ENCODE data around the gene CABCOCO1. TPM values are rescaled to one million over a fixed set of nuclear protein-coding genes. Genes with fewer than 3 reads are reported as not detected.
A peak's percentile ranks its signal among the peaks of the same experiment; 100 is the strongest.

CABCOCO1 gene
- total RNA-seq, 1 experiment from 2014 or later, result not detected

GRCh38 chr10:61757001-61757400 is 94.3 kb downstream of the CABCOCO1 start:
- H3K27me3 ChIP-seq (replicated peaks; ENCODE audit: insufficient read depth, low read depth, low read length, poor library complexity), result no peaks in the 10 kb centered on the region
- TF ChIP-seq CTCF (conservative IDR thresholded peaks at IDR 0.05; ENCODE audit: low read depth, low read length), result no peak
- TF ChIP-seq EZH2 (IDR thresholded peaks at IDR 0.05; ENCODE audit: borderline replicate concordance, low read depth, low read length, poor library complexity, severe bottlenecking), result no peak
- peaks cover 68% of the 10 kb centered on the region for H3K4me1 ChIP-seq (ENCODE audit: insufficient read depth, low read length, poor library complexity, severe bottlenecking)
- H3K27ac ChIP-seq (ENCODE audit: low read depth, low read length, poor library complexity, severe bottlenecking), result no peak overlapping the region
- BruUV-seq (replicated peaks), result no TSS peak
- POLR2A ChIA-PET (ENCODE audit: low non-redundant PET), result no interaction called here
- intact Hi-C loops (cut with micrococcal nuclease; ENCODE audit: unreplicated experiment), result loop anchor here (10.0 kb wide), 1 partner anchor 288 kb away; no protein-coding TSS in a partner anchor
- CTCF ChIA-PET, result no interaction called here
- no peak for DNase-seq (ENCODE audit: low spot score)
- H3K36me3 ChIP-seq (ENCODE audit: insufficient read depth, low read length, poor library complexity, severe bottlenecking), result no peaks in the 10 kb centered on the region
- no peaks in the 10 kb centered on the region for H3K9me3 ChIP-seq (ENCODE audit: low read depth, low read length, poor library complexity, severe bottlenecking)
- no peak overlapping the region for H3K4me3 ChIP-seq (ENCODE audit: low read depth, low read length, poor library complexity, severe bottlenecking)

GRCh38 chr10:61757525-61758397 is 95.0 kb downstream of the CABCOCO1 start:
- Histone ChIP-seq H3K27me3 (replicated peaks; ENCODE audit: insufficient read depth, low read depth, low read length, poor library complexity) (no peaks in the 10 kb centered on the region), H3K36me3 (ENCODE audit: insufficient read depth, low read length, poor library complexity, severe bottlenecking) (no peaks in the 10 kb centered on the region), H3K9me3 (ENCODE audit: low read depth, low read length, poor library complexity, severe bottlenecking) (no peaks in the 10 kb centered on the region), H3K27ac (ENCODE audit: low read depth, low read length, poor library complexity, severe bottlenecking) (peak overlapping the region; percentile 36), H3K4me3 (ENCODE audit: low read depth, low read length, poor library complexity, severe bottlenecking) (no peak overlapping the region), H3K4me1 (ENCODE audit: insufficient read depth, low read length, poor library complexity, severe bottlenecking) (peaks cover 61% of the 10 kb centered on the region)
- no TSS peak for BruUV-seq (replicated peaks)
- POLR2A ChIA-PET (ENCODE audit: low non-redundant PET), result interaction anchor here (0.5 kb wide), 1 partner anchor 380 kb away, joined by 4 read pairs; no protein-coding TSS in a partner anchor
- intact Hi-C loops (cut with micrococcal nuclease; ENCODE audit: unreplicated experiment), result loop anchor here (10.0 kb wide), 1 partner anchor 287 kb away; no protein-coding TSS in a partner anchor
- TF ChIP-seq CTCF (conservative IDR thresholded peaks at IDR 0.05; ENCODE audit: low read depth, low read length), result no peak
- TF ChIP-seq EZH2 (IDR thresholded peaks at IDR 0.05; ENCODE audit: borderline replicate concordance, low read depth, low read length, poor library complexity, severe bottlenecking), result no peak
- DNase-seq (ENCODE audit: low spot score), result peak; percentile 37
- CTCF ChIA-PET, result no interaction called here

- Histone ChIP-seq H3K4me1 (ENCODE audit: insufficient read depth, low read length, poor library complexity, severe bottlenecking) (peaks cover 54% of the 10 kb centered on the region), H3K27me3 (replicated peaks; ENCODE audit: insufficient read depth, low read depth, low read length, poor library complexity) (no peaks in the 10 kb centered on the region), H3K9me3 (ENCODE audit: low read depth, low read length, poor library complexity, severe bottlenecking) (no peaks in the 10 kb centered on the region), H3K36me3 (ENCODE audit: insufficient read depth, low read length, poor library complexity, severe bottlenecking) (no peaks in the 10 kb centered on the region), H3K4me3 (ENCODE audit: low read depth, low read length, poor library complexity, severe bottlenecking) (no peak overlapping the region), H3K27ac (ENCODE audit: low read depth, low read length, poor library complexity, severe bottlenecking) (no peak overlapping the region)
- ChIA-PET CTCF (no interaction called here), POLR2A (ENCODE audit: low non-redundant PET) (interaction anchor here (0.5 kb wide), 1 partner anchor 380 kb away, joined by 4 read pairs; no protein-coding TSS in a partner anchor)
- no peak for TF ChIP-seq EZH2 (IDR thresholded peaks at IDR 0.05; ENCODE audit: borderline replicate concordance, low read depth, low read length, poor library complexity, severe bottlenecking)
- no peak for TF ChIP-seq CTCF (conservative IDR thresholded peaks at IDR 0.05; ENCODE audit: low read depth, low read length)
- BruUV-seq (replicated peaks), result no TSS peak
- intact Hi-C loops (cut with micrococcal nuclease; ENCODE audit: unreplicated experiment), result loop anchor here (10.0 kb wide), 1 partner anchor 286 kb away; no protein-coding TSS in a partner anchor
- no peak for DNase-seq (ENCODE audit: low spot score)
Measured at GRCh38 chr10:61758433-61758832, 95.7 kb downstream of the CABCOCO1 start.

Measured in A673 (cell line).